Activated CD4-positive, CD25-positive, alpha-beta regulatory T cell treated with anti-CD3 and anti-CD28 coated beads, Interleukin-2, amount 50 U/mL, for 24 hours (primary cell): Measurements from ENCODE around the gene LAMC1.

Experiments used
- ATAC-seq, 2 donors: fragments of 150-1000 bp; cut with Tn5 transposase; one replicate each; pipeline ENCODE4 v1.10.0; 2021; ENCODE audit warnings: mild to moderate bottlenecking in 1 of 2, moderate library complexity in 1 of 2

LAMC1 gene

DNA sequence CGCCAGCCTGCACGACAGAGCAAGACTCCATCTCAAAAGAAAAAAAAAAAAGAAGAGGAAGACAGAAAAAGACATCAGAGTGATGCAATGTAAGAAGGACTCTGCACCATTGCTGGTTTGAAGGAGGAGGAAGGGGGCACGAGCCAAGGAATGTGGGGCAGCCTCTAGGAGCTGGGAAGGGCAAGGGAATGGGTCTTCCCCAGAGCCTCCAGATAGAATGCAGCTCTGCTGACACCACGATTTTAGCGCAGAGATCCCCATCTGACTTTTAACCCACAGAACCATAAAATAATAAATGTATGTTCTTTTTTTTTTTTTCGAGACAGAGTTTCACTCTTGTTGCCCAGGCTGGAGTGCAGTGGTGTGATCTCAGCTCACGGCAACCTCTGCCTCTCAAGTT lies 129.0 kb downstream of the LAMC1 start:
- ATAC-seq, result no peak

DNA sequence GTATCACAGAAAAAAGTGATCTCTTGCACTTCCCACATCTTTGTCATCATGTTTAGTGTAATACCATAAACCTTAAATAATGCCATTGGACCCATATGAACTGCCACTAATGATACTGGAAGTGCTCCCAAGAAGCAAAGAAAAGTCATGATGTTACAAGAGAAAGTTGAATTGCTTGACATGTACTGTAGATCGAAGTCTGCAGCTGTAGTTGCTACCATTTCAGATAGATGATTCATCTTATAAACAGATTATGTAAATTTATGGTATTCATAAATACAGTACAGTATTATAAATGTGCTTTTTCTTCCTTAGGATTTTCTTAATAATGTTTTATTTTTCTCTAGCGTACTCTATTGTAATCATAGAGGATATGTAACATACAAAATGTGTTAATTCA lies 132.7 kb downstream of the LAMC1 start:
- ATAC-seq, result no peak

DNA sequence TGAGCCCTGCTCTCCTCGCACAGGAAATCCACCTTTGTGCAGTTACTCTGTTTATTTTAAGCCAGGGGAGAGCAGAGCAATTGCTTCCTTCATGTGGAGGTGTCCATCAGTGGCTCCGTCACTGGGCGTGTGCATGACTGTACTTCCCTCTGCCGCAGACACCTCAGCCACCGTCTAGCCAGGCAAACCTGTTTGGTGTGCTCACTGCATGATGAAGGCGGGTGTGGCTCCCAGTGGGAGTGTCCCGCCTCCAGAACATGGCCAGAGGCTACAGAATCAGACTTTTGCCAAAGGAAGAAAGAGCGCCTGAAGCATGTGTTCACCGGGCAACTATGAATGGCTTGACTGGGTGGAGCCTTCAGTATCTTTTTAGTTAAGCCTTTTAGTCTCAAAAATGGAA lies 136.7 kb downstream of the LAMC1 start:
- no peak for ATAC-seq

DNA sequence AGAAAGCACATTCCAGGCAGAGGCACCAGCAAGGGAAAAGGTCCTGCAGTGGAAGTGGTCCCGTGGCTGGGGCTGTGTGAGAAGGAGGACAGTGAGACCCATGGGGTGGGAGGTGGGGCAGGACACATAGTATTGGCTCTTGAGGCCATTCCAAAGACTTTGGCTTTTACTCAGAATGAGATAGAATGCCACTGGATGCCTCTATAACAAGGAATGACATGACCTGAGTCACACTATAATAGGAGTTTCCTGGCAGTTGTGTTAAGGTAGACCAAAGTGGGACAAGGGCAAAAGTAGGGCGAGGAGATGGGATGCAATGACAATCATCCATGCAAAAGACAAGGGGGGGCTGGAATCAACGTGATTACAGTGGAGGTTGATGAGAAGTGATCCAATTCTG lies 138.2 kb downstream of the LAMC1 start:
- ATAC-seq, result no peak

DNA sequence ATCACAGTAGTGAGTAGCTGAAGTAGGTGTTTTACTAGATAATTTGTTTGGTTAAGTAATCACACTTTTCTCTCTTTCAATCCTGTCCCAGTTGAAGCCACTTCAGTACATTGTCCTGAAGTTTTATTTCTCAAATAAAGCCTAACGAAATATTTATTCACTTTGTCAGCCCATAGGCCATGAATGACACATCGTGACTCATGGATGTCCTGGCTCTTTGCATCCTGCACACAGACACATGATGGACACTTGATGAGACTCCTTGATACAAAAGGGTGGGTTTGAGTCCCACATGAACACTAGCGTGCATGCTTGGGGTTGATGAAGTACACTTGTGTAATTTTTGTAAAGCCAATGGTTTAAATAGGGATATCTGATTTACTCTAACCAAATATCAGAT lies 140.1 kb downstream of the LAMC1 start:
- no peak for ATAC-seq

DNA sequence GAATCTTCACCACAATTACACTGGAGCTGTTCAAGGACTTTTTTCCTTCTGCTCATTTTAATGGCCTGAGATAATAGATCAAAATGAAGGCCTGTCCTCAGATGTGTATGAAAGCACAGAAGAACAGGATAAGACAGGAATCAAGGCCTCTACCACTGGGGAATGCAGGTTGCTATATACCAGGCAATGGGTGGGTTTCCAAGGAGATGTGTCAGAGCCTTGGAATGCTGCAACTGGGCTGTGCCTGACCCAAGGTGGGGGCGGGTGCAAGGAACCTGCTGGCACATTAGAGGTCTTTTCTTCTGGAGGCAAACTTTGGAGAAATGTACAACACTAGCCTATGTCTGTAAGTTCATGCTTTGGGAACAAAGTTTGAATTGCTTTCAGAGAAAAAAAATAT lies 141.1 kb downstream of the LAMC1 start:
- no peak for ATAC-seq

DNA sequence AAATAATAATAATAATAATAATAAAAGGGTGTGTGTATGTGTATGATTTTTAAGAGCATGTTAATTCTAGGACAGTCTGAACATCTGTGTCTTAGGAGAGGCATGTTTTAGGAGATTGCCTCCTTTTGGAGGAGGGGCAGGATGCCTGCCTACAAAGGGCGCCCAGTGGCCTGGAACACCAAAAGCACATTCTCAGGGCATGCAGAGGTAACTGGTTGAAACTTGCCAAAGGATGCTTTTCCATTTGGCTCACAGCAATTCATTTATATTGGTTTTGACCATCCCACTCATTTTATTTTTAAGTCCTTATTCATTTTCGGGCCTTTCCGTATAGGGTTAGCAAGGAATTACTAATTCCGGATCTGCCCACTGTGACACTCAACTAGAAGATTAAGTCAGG lies 141.7 kb downstream of the LAMC1 start:
- ATAC-seq, result no peak

DNA sequence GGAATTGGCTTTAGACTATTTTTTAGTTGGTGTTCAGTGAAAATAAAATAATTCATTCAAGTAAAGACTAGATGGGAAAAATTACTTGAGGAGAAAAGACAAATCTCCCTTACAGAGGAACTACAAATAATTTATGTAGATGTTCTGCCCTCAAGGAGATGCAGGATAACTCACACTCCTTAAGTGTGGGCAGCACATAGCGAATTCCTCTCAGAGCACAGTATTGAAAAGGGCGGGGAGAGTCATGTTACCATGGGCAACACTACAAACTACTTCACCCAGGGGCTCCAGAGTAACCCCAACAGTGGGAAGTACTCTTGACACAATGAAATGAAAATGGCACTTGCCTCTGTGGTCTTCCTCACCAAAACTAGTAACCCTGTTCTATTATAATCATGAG lies 142.2 kb downstream of the LAMC1 start:
- ATAC-seq, result no peak

DNA sequence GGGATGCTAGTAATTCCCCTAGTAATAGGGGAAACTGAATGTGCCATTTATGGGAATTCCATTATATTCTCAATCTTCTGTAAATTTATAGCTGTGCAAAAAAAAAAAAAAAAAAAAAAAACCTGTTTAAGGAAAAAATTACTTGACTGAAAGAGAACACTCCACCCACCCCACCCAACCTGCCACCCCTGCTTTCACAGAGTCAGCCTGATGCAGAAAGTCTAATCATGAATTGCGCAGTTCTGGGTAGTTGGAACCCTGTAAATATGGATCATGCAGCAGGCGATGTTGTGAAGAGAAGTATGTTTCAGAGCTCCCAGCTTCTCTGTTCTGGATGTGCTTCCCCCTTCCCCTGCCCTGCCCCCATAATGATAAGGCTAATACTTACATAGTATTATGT lies 143.2 kb downstream of the LAMC1 start:
- no peak for ATAC-seq

DNA sequence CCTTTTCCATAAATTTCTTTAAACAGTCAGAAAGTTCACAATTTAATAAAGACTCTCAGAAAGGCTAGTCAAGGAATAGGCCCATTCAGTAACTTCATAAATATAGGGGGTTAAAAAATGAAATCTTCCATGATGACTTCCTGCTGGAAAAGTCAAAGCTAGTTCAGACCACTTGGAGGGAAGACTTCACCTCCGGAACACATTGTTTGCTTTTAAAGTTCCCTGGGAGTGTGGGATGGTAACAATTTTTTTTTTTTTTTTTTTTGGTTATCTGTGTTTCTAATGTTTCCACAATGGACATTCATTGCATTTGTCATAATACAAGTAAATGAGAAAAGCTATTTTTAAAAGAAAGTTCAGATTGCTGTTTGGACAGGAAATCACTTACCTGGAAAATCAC lies 144.5 kb downstream of the LAMC1 start:
- ATAC-seq, result no peak

DNA sequence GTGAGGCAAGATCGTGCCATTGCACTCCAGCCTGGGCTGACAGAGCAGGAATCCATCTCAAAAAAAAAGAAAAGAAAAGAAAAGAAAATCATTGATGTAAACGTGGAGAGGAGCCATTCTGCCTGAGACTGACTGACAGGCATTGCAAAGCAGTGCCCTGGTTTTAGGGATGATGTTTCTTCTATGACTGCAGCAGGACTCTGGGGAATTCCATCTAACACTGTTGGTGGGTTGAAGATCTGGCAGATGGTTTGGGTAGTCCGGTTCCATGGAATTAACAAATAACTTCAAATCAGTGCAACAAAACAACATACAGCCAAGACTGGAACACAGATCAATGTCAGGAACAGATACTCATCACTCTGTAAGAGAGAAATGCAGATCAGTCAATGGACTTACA lies 145.1 kb downstream of the LAMC1 start:
- no peak for ATAC-seq

DNA sequence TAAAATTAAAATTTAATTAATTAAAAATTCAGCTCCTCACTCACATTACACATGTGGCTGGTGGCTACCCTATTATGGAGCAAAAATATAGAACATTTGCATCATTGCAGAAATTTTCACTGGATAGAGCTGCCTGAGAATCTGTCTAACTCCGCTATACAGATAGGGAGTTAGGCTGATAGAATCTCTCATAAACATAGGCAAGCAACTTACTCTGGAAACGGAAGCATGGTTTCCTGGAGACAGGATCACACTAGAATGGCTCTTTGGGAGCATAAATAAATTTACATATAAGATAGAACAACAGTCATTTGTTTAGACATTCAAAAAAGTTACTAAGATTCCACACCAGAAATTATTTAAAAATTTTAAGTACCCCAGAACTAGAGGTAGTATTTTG lies 150.6 kb downstream of the LAMC1 start:
- ATAC-seq, result no peak

DNA sequence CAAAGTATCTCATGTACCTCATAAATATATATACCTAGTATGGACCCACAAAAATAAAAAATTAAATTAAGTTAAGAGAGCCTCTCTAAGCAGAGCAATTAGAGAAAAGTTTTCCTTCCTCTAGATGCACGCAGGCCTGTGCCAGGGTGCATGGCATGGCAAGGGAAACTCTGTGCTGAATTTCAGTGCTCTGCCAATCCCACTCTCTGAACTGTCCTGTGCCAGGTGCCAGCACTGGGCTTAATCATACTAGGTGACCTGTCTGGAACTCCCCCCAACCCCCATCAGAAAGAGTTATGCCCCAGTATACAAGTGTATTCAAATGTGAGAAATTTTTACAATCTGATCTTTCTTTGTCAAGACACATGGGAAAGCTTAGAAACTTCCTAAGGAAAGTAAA lies 152.4 kb downstream of the LAMC1 start:
- ATAC-seq, result no peak

DNA sequence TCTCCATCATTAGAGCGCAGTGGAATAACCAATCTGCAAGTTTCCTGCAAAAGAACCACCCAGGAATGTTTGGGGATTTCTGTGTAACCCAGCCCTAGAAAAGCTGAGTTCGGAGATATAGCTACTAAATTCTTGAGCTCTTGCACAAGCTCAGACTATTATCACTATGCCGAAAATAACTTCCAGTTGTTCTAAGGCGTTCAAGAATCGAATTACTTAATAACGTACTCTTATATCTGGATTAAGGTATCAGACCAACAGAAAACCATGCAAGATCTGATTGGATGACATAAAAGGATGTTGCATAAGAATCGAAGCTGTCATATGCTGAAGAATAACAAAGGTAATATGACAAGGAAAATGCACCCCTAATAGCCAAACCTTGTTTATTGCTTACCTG lies 155.3 kb downstream of the LAMC1 start:
- no peak for ATAC-seq

DNA sequence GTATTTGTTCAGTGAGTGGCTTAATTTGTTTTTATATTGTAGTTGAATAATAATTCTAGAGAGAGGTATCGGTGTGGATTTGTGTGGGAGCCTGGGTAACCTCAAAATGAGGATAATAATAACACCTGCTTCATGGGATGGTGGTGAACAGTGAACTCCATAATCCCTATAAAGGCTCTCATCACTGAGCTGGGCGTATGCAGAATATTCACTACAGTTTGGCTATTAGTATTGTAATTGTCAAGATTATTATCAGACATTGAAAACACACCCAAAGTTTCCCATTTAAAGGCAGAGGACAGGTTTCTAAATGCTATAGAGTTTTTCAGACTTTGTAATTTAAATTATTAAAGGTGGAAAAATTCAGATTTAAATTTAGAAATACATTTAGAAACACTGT lies 155.8 kb downstream of the LAMC1 start:
- no peak for ATAC-seq

DNA sequence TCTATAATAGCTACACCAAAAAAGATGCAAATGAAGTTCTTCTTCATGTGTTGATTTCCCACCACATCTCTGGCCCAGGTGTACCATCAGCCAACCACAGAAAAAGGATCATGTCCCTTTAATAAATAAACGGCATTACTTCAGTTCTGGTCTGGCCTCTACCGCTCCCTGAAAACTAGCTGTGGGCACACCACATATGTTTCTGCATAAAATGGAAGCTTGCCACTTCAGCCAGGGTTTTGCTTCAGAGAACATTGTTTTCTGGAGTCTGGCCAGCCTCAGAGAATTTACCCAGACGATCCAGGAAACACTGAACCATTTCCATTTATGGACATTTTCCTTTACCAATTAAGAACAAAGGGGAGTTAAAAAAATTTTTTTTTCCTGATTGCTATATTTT lies 157.0 kb downstream of the LAMC1 start:
- no peak for ATAC-seq

DNA sequence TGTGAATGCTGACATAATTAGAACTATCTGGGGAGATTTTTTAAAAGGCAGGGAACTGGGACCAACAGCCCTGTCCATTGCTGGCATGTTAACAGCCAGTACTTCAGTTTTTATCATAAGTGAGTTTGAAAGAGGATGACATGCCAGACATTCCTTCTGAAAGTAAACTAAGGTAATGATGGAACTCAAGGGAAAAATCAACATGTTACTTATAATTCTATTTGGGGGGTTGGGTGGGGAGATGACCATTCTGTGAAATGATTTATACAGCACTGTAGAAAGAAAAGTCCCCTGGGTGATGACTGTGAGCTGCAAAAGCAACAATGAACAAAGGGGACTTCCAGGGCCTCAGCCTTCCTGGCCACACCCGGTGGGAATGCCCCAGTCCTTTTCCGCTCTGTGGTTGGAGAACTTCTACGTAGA lies 157.4 kb downstream of the LAMC1 start:
- peak in 1 of 2 donors; percentile 38 for ATAC-seq

DNA sequence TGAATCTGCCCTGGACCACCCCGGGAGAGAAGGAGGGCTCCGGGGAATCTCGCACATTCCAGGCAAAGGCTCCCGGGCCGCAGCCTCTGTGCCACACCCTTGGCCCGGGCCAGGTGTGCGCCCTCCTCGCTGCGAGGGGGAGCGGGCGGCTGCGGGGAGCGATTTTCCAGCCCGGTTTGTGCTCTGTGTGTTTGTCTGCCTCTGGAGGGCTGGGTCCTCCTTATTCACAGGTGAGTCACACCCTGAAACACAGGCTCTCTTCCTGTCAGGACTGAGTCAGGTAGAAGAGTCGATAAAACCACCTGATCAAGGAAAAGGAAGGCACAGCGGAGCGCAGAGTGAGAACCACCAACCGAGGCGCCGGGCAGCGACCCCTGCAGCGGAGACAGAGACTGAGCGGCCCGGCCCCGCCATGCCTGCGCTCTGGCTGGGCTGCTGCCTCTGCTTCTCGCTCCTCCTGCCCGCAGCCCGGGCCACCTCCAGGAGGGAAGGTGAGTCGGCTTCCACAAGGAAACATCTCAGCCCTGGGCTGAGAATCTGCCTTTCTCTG lies 162.8 kb downstream of the LAMC1 start, which contains the start of gene LAMC2:
LAMC2 (plus strand) TSS at position 324 of the 550 bp plus-strand sequence; CDS start at position 413, 89 bp downstream.
- ATAC-seq, result peak in 1 of 2 donors; percentile 70

DNA sequence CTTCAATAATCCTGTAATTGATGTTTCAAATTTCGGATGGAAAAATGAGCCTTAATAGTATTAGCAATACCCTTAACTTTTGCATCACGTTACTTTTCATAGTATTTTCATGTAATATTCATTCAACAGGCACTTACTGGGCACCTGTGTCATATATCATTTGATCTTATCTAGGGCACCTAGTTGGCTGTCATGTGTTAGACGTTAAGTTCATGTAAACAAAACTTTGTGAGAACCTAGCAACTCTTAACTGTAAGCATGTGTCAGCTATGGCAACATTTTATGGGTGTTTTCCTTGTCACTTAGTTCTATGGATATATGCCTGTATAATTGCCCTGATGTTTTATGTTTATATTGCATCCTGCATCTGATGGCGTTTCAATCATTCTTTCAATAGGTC lies 163.6 kb downstream of the LAMC1 start:
- no peak for ATAC-seq

DNA sequence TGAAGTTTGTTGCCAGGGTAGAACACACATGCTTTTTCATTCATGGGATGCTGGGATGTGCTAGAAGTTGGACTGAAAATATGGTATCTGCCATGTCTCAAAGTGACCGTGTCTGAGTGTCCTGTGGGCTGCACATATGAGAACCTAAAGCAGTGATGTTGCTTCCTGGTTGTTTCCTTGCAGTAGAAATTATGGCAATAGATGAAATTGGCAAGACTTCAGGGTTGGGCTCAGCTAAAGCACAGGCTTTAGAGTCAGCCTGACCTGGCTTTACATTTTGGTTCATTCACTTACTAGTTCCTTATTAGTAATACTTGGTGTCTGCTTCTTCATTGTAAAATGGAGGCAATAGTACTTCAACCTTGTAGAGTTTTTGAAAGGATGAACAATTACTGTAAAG lies 165.0 kb downstream of the LAMC1 start:
- no peak for ATAC-seq

DNA sequence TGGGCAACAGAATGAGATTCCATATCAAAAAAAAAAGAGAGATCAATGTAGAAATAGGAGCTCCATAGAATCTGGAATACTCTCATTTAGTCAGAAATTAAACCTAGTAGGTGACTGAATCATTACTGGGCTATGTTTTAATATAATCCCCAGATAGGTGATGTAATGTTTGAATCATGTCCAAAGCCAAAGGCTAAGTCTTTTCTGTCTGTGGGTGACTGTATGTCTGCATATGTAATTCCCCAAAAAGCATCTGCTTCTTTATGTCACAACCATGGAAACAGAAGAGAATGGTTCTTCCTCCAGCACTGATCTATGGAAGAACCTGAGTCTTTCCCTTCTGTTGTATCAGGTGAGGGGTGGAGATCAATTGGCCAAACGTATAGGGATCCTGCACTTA lies 168.6 kb downstream of the LAMC1 start:
- no peak for ATAC-seq

DNA sequence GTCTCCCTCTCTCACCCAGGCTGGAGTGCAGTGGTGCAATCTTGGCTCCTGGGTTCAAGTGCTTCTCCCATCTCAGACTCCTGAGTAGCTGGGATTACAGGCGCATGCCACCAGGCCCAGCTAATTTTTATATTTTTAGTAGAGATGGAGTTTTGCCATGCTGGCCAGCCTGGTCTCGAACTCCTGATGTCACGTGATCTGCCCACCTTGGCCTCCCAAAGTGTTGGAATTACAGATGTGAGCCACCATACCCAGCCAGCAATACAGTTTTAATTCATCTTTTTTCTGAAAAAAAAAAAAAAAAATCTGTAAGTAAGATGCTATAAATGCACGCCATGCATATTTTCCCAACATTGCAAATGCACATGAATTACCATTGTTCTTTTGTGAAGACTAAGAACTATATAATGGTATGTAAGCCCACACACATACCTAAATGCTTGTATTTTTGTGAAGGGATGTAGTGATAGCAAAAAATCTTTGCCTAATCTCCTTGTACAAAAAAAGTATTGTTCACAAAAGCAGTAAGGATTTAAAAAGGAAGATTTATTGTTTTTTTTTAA lies 170.8 kb downstream of the LAMC1 start:
- ATAC-seq, result no peak

DNA sequence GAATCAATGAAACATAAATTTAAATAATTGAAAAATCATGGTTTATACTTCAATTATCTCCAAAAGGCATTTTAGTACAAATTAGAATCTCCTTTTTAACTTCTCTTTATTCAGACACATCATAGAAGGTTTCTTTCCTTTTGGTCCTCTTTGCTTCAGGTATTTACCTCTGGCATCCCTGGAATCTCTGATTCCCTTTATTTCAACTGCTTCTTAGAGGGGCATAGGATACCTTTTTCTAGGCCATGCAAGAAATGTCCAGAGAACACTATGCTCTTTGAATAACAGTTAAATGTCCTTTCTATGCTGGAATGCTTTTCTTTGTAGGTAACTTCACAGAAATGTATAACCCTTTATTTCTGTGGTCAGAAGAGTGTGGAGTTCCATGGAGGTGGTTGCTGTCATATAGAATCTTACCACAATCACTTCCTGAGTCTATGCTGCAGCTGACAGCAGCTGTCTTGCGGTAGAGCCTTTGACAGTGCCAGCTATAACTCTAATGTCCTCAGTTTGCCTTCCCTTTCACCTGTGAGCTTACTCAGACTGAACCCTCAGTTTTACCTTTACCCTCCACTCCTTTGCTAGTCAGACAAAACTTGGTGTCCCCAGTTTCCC lies 171.4 kb downstream of the LAMC1 start:
- ATAC-seq, result peak; percentile 66 to 72

DNA sequence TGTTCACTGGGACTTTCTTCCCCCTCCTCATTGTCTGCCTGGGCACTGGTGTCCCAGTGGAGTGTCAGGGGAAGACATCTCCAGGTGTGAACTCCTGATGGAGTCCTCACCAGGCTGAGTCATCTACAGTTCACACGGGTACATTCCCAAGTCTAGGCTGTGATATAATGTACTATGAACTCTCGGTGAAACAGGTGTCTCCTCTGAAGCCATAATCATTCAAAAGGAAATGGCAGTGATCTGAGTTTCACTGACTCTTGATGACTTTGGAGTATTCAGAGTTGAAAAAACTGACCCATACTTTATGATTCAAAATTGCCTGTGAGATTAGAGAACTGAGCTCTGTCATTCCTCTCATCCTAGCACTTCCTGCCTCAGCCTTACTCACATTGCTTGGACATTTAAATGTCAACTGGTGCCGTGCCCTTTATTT lies 171.9 kb downstream of the LAMC1 start:
- peak in 1 of 2 donors; percentile 25 for ATAC-seq
